Measurements from ENCODE around the gene RYR3.

GRCh38 chr15:33912326-33912725, 601.6 kb downstream of the RYR3 start:
- no peak for TF ChIP-seq CTCF (IDR thresholded peaks at IDR 0.05)
- TF ChIP-seq ZFX (IDR thresholded peaks at IDR 0.05; ENCODE audit: borderline replicate concordance): no peak
